ENCODE measurements around the gene NOTCH4.
A peak's percentile ranks its signal among the peaks of the same experiment; 100 is the strongest.

NOTCH4 gene

DNA sequence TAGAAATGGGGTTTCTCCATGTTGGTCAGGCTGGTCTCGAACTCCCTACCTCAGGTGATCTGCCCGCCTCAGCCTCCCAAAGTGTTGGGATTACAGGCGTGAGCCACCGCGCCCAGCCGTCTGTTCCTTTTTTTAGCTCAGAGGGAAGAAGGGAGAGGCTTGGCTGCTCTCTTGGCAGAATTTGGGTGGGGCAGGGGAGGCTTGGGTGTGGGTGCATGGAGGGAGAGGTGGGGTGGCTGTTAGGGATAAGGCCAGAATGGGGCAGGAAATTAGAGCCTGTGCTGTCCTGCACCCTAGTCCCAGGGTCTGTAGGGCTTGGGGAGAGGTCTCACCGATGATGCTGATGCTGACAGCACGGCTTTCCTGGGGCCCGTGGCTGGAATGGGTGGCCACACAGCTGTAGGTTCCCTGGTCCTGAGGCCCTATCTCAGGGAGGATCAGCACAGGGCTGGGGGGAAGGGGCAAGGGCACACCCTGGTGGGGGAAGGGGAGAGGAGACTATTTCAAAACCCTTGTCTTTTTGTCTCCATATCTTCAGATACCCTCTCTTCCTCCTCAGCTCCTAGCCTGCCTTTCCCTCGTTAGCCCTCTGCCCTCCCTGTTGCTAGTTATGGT lies 41.8 kb downstream of the NOTCH4 start:
- TF ChIP-seq, protein P1, sequence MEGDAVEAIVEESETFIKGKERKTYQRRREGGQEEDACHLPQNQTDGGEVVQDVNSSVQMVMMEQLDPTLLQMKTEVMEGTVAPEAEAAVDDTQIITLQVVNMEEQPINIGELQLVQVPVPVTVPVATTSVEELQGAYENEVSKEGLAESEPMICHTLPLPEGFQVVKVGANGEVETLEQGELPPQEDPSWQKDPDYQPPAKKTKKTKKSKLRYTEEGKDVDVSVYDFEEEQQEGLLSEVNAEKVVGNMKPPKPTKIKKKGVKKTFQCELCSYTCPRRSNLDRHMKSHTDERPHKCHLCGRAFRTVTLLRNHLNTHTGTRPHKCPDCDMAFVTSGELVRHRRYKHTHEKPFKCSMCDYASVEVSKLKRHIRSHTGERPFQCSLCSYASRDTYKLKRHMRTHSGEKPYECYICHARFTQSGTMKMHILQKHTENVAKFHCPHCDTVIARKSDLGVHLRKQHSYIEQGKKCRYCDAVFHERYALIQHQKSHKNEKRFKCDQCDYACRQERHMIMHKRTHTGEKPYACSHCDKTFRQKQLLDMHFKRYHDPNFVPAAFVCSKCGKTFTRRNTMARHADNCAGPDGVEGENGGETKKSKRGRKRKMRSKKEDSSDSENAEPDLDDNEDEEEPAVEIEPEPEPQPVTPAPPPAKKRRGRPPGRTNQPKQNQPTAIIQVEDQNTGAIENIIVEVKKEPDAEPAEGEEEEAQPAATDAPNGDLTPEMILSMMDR (IDR thresholded peaks at IDR 0.05; ENCODE audit: low read depth, low read length) = no peak
- H3K4me3 ChIP-seq (ENCODE audit: low read depth, low read length) = no peak overlapping the region

DNA sequence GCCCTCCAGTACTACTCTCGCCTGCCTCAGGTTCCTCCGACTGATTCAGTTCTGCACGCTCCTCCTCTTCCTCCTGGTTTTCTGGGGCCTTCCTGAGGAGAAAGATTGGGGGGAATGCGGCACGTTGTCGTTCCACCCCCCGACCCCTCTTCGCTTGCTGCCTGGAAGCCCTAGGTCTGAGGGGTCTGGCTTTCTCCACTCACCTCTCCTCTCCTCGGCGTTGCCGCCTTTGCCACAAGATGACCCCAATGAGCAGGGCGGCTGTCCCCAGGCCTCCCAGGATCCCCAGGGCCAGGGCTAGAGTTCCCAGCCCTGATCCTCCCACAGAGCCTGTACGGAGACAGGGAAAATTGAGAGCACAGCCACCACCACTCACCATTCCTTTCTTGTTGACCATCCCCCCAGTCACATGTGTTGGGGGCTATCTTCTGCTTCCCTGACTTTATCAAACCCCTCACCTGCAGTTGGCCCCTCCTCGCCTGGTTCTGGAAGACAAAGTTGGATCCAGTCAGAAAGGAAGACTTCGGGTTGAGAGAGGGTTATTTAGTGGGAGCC lies 42.6 kb downstream of the NOTCH4 start:
- no peak overlapping the region for H3K4me3 ChIP-seq (ENCODE audit: low read depth, low read length)
- TF ChIP-seq, protein P1 (IDR thresholded peaks at IDR 0.05; ENCODE audit: low read depth, low read length) = no peak

DNA sequence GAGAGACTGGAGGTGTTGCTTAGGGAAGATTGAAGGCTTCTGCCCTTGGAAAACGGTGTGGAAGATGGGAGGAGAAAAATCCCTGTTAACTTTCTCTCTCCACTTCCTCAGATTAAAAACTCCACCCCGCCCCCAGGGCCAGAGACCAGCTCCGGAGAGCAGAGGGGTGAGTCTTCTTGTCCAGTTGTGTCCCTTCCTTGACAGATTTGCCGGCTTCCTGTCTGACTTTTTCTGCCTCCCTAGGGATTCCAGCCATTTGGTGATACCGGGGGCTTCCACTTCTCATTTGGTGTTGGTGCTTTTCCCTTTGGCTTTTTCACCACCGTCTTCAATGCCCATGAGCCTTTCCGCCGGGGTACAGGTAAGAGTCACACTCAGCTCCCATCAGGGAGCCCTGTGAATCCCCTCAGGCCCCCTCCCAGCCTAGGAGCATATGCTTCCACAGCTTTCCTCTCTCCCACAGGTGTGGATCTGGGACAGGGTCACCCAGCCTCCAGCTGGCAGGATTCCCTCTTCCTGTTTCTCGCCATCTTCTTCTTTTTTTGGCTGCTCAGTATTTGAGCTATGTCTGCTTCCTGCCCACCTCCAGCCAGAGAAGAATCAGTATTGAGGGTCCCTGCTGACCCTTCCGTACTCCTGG lies 44.0 kb downstream of the NOTCH4 start:
- TF ChIP-seq, protein P1 (IDR thresholded peaks at IDR 0.05; ENCODE audit: low read depth, low read length) = no peak
- H3K4me3 ChIP-seq (ENCODE audit: low read depth, low read length) = no peak overlapping the region

DNA sequence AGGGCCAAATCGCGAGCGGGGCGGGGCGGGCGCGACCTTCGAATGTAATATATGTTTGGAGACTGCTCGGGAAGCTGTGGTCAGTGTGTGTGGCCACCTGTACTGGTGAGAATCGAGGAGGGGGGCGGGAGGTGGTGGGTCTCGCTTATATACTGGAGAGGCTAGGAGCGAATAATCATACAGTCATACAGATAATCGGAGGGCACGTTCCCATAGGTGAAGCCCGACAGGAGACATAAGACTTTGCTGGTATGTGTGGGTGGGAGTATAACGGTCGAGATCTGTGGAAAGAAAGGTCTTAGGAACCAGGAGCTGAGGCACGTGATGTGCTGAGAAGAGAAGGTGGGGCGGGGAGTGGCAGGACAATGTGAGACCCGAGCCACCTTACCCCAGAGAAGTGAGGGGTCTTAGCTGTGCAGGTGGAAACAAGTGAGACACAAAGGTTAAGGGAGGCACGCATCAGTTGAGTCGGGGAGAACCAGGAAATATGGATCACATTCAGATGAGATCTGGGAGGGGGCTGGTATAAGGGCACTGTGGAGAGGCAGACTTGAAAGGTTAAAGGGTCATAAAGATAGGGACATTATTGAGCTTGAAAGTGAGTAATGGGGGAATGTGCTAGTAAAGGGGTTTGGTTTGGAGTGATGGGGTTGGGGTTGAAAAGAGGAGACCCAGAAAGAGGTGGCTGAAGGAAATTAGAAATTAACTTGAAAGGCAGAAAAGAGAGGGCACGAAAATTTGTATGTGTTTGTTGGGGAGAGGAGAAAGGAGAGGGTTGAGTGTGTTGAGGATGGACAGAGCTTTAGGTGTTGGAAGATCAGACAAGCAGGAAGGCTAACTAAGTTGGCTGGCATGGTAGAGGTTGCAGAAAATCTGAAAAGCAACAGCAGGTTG lies 45.1 kb downstream of the NOTCH4 start:
- TF ChIP-seq, protein P1 (IDR thresholded peaks at IDR 0.05; ENCODE audit: low read depth, low read length) = no peak

DNA sequence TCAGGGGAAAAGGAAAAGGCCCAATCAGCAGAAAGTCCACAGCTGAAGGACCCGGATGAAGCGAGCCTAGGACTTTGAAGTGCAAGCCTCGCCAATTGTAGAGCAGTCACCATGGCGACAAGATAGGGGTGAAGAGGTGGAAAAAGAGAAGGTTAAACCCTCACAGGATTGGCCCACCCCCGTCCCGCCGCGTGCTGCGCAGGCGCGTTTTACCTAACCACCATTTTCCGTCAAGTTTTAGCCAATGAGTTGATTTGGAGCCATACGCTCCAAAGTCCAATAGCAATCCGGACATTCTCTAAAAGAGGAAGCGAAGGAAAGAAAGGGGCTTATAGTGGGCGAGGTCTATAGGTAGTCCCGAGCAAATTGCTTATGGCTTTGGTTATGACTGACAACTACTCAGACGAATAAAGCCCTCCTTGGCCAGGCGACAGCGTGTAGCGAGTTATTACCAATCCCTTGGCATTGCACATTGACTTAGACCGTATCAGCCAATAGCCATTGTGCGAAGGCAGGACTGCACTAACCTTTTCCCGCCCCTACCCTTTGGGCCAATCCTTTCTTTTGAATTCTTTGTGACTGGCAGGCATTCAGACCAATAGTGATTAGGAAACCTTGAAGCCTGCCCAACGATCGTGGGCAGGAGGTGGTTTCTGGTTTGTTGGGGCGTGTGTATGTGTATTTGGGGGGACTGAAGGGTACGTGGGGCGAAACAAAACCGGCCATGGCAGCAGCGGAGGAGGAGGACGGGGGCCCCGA lies 45.9 kb downstream of the NOTCH4 start, which contains the start of gene RNF5:
Gene RNF5 (plus strand): TSS at position 618 of the 759 bp plus-strand sequence. CDS start 107 bp downstream, at position 725.
- H3K4me3 ChIP-seq (ENCODE audit: low read depth, low read length) = peak within 1 kb of the TSS; percentile 98
- TF ChIP-seq, protein P1 (IDR thresholded peaks at IDR 0.05; ENCODE audit: low read depth, low read length) = no peak

More for the DNA sequence above, 45.1 kb downstream of the NOTCH4 start:
- peak overlapping the region; percentile 98 for H3K4me3 ChIP-seq (ENCODE audit: low read depth, low read length)

DNA sequence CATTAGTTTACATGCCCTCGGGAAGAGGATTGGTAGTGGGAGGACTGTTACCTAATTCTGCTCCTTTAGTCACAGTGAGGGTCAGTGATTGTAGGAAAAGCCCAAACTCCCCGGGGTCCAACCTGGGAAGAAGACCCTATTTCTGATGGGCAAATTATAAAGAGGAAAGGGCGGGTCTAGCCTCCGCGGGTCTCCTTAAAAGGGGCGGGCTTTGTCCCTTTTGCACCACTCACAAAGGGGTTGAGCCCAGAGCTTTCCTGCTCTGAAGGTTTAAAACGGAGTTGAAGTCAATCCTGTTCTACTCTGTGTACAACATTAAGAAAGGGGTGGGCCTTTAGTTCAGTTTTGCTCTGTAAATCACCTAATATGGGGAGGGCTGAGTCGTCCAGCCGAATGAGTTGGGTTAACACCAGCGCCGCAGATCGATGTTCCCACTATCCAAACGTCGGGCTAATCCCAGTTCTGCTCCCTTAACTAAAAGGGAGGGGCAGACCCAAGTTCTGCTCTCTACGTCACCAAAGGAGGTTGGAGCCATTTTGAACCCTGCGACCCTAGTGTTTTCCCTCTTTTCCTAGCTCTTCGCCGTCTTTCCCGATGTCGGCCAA lies 46.6 kb downstream of the NOTCH4 start:
- H3K4me3 ChIP-seq (ENCODE audit: low read depth, low read length) = peak overlapping the region; percentile 98
- TF ChIP-seq, protein P1 (IDR thresholded peaks at IDR 0.05; ENCODE audit: low read depth, low read length) = no peak

Data from WI38 (cell line).